Endothelial cell of umbilical vein (primary cell): ENCODE data around the gene PCDH9. TPM values are rescaled to one million over a fixed set of nuclear protein-coding genes. Genes with fewer than 3 reads are reported as not detected.

Source experiments
- BruUV-seq: library from RNA; stranded (reverse); fragments of 400-500 nt; replicated peaks from 2 replicates; lab custom pipeline; 2021; lab: Mats Ljungman, UMichigan
- CTCF ChIA-PET: fragments of 300-600, 350-600 bp; sonication (Branson Sonifier 250); formaldehyde crosslinking; loops from one replicate; lab custom pipeline; 2021; ENCODE audit warnings: antibody characterized with exemption, inconsistent platforms; lab: Charles Lee
- POLR2A ChIA-PET: fragments of 300-600, 350-600 bp; sonication (Branson Sonifier 250); formaldehyde crosslinking; loops from one replicate; lab custom pipeline; 2021; ENCODE audit warnings: antibody characterized with exemption, inconsistent platforms; lab: Charles Lee
- DNase-seq: peaks from one replicate; pipeline ENCODE4 v3.0.0-alpha.2; 2011; ENCODE audit warnings: low read depth, low spot score
- FAIRE-seq: peaks from 2 replicates; lab custom pipeline; 2011; peaks lifted over from hg19 to GRCh38; lab: Jason Lieb, UNC
- H2AFZ ChIP-seq: 2 replicates; pipeline ENCODE4 v1.6.0; 2012; ENCODE audit warnings: low read depth, low read length, control low read depth, inconsistent platforms
- H3K27ac ChIP-seq: 2 replicates; pipeline ENCODE4 v1.5.1; 2011; ENCODE audit warnings: low read depth, mild to moderate bottlenecking, control low read depth, low read length, moderate library complexity; ENCODE audit not compliant: insufficient read depth
- H3K27me3 ChIP-seq, 2 experiments: 2 replicates each; pipeline versions ENCODE4 v1.6.0 to v1.6.1; 2011; ENCODE audit warnings: low read length in 2 of 2, mixed read lengths in 1 of 2; ENCODE audit not compliant: control insufficient read depth in 2 of 2, insufficient read depth in 2 of 2
- H3K36me3 ChIP-seq, 2 experiments: 2 replicates in 1 of 2; 3 replicates in 1 of 2; pipeline ENCODE4 v1.5.1; 2011; ENCODE audit warnings: low read length in 2 of 2, mild to moderate bottlenecking in 1 of 2, moderate library complexity in 1 of 2; ENCODE audit not compliant: control insufficient read depth in 2 of 2, insufficient read depth in 2 of 2; ENCODE audit errors: extremely low read depth in 1 of 2
- H3K4me1 ChIP-seq: 3 replicates; pipeline ENCODE4 v1.5.1; 2011; ENCODE audit warnings: mild to moderate bottlenecking, low read length; ENCODE audit not compliant: control insufficient read depth, insufficient read depth; ENCODE audit errors: extremely low read depth
- H3K4me2 ChIP-seq: 2 replicates; pipeline ENCODE4 v1.6.1; 2011; ENCODE audit warnings: low read length, control low read depth, mixed read lengths; ENCODE audit not compliant: insufficient read depth
- H3K4me3 ChIP-seq, 3 experiments: fragments of 200-600 bp in 1 of 3; sonication (generic), shearing (Covaris generic) in 1 of 3; replicated peaks in 1 of 3; 2 replicates each; pipeline ENCODE4 v1.5.1; 2011 to 2016; ENCODE audit warnings: control low read depth in 3 of 3, low read length in 3 of 3, mild to moderate bottlenecking in 2 of 3, inconsistent platforms in 1 of 3, low read depth in 1 of 3, moderate library complexity in 1 of 3; ENCODE audit not compliant: insufficient read depth in 1 of 3
- H3K79me2 ChIP-seq: 2 replicates; pipeline ENCODE4 v1.6.0; 2012; ENCODE audit warnings: low read length, inconsistent platforms; ENCODE audit not compliant: control insufficient read depth, insufficient read depth
- H3K9ac ChIP-seq: replicated peaks from 2 replicates; pipeline ENCODE3; 2011; ENCODE audit warnings: low read length, control low read depth; ENCODE audit not compliant: insufficient read depth; ENCODE audit errors: extremely low read depth
- H3K9me1 ChIP-seq: replicated peaks from 3 replicates; pipeline ENCODE4 v1.6.0; 2011; ENCODE audit warnings: mild to moderate bottlenecking, low read length; ENCODE audit not compliant: control insufficient read depth, insufficient read depth; ENCODE audit errors: extremely low read depth
- H3K9me3 ChIP-seq: replicated peaks from 2 replicates; pipeline ENCODE4 v1.5.1; 2012; ENCODE audit warnings: low read length, inconsistent platforms; ENCODE audit not compliant: control insufficient read depth, insufficient read depth
- H4K20me1 ChIP-seq: replicated peaks from 2 replicates; pipeline ENCODE3; 2011; ENCODE audit warnings: mild to moderate bottlenecking, low read length; ENCODE audit not compliant: control insufficient read depth, insufficient read depth; ENCODE audit errors: extremely low read depth
- EZH2 ChIP-seq: IDR thresholded peaks from 2 replicates; pipeline ENCODE4 v1.6.1; 2012; ENCODE audit warnings: borderline replicate concordance, low read depth, mild to moderate bottlenecking, moderate library complexity, low read length, inconsistent platforms; ENCODE audit not compliant: severe bottlenecking
- FOS ChIP-seq: IDR thresholded peaks from 2 replicates; pipeline ENCODE4 v1.6.1; 2011; ENCODE audit warnings: mild to moderate bottlenecking, low read length, moderate library complexity, borderline replicate concordance; ENCODE audit not compliant: insufficient read depth
- GATA2 ChIP-seq: IDR thresholded peaks from 2 replicates; pipeline ENCODE4 v1.7.0; 2011; ENCODE audit warnings: low read depth, mild to moderate bottlenecking, moderate library complexity, mixed read lengths, low read length; ENCODE audit not compliant: insufficient read length, insufficient read depth
- JUN ChIP-seq: IDR thresholded peaks from 2 replicates; pipeline ENCODE4 v1.6.1; 2011; ENCODE audit warnings: borderline replicate concordance, low read depth; ENCODE audit not compliant: insufficient read length, insufficient read depth
- MYC ChIP-seq: IDR thresholded peaks from one replicate; pipeline ENCODE4 v1.6.1; 2011; ENCODE audit warnings: mild to moderate bottlenecking, low read depth, low read length
- POLR2A ChIP-seq: IDR thresholded peaks from 2 replicates; pipeline ENCODE4 v1.6.1; 2012; ENCODE audit warnings: low read depth, mild to moderate bottlenecking, control low read depth, low read length
- POLR2AphosphoS5 ChIP-seq: IDR thresholded peaks from 2 replicates; pipeline ENCODE4 v1.6.1; 2012; ENCODE audit warnings: low read depth, mild to moderate bottlenecking, control low read depth, low read length, moderate library complexity; ENCODE audit not compliant: insufficient read depth
- dilution Hi-C: fragments of 300-500 bp; cut with MboI; formaldehyde crosslinking; loops from one replicate; pipeline ENCODE4 v1.15.0; 2019; ENCODE audit warnings: low sequenced_read_pairs; ENCODE audit not compliant: extremely low pct_ligation_motif_present
- intact Hi-C: fragments of 100-400 bp; cut with micrococcal nuclease; formaldehyde crosslinking; loops from one replicate; pipeline ENCODE4 v1.10.0; 2022
- polyA plus RNA-seq, 4 experiments: library from polyadenylated mRNA; depleted of rRNA in 3 of 4; stranded (reverse) in 3 of 4; unstranded in 1 of 4; fragments of >200 nt; gene quantifications; 2 replicates each; pipeline versions ENCODE4 v1.2.1 to v1.2.3, GENCODE V29; 2011 to 2012; ENCODE audit warnings: missing spikeins in 1 of 4
- total RNA-seq: library from RNA; stranded (reverse); gene quantifications from 2 replicates; pipeline ENCODE4 v1.2.3, GENCODE V29; 2021
- TF ChIP-seq, protein P1 (sequence below): IDR thresholded peaks from 2 replicates; pipeline ENCODE4 v1.6.1; 2011; ENCODE audit not compliant: insufficient read depth, insufficient read length
- TF ChIP-seq, protein P2 (sequence below), 2 donors: IDR thresholded peaks; 1 replicate in 1 of 2; 2 replicates in 1 of 2; pipeline ENCODE4 v1.5.1; 2011; ENCODE audit warnings: low read length in 2 of 2, mild to moderate bottlenecking in 2 of 2, moderate library complexity in 2 of 2, control low read depth in 1 of 2, inconsistent platforms in 1 of 2, low read depth in 1 of 2; ENCODE audit not compliant: insufficient read depth in 1 of 2; ENCODE audit errors: extremely low read depth in 1 of 2

The PCDH9 gene
- total and polyA plus RNA-seq, 2 donors (not counting 3 experiments of a cell fraction or from before 2014, with no cell fraction given): 1.1 to 5.2 TPM

DNA sequence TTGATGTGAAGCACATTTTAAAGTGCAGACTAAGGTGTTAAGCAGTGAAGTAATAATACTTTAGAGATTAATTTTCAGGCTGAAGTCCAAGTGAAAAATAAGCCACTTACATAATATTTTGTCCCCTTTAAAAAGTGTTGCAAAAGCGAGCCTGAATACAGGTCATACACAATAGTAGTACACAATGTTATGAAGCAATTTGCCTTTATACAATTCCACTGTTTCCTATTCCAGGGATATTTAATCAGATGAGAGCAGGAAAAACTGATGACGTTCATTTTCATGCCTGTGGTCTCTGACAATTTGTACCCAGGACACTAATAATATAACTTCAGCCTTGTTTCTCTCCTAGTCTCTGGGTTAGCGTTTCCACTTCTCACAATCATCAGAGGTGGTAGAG is 916.7 kb downstream of the PCDH9 start:
- H3K9ac ChIP-seq: no peak overlapping the region
- dilution Hi-C loops: no loop called here
- ChIA-PET POLR2A (no interaction called here), CTCF (no interaction called here)
- intact Hi-C loops: no loop called here
- H3K79me2 ChIP-seq: no peaks in the 10 kb centered on the region
- no peak overlapping the region for H3K27ac ChIP-seq
- DNase-seq: no peak
- no peaks in the 10 kb centered on the region for H4K20me1 ChIP-seq
- H3K27me3 ChIP-seq: no peaks in the 10 kb centered on the region
- no peak for FAIRE-seq
- H3K9me1 ChIP-seq: no peaks in the 10 kb centered on the region
- no TSS peak for BruUV-seq
- no peak overlapping the region for H3K4me2 ChIP-seq
- no peaks in the 10 kb centered on the region for H3K36me3 ChIP-seq
- TF ChIP-seq, protein P1, sequence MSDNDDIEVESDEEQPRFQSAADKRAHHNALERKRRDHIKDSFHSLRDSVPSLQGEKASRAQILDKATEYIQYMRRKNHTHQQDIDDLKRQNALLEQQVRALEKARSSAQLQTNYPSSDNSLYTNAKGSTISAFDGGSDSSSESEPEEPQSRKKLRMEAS: no peak
- TF ChIP-seq MYC (no peak), FOS (no peak)
- no peak overlapping the region for H2AFZ ChIP-seq
- H3K9me3 ChIP-seq: no peaks in the 10 kb centered on the region
- H3K4me3 ChIP-seq: no peak overlapping the region
- no peaks in the 10 kb centered on the region for H3K4me1 ChIP-seq

DNA sequence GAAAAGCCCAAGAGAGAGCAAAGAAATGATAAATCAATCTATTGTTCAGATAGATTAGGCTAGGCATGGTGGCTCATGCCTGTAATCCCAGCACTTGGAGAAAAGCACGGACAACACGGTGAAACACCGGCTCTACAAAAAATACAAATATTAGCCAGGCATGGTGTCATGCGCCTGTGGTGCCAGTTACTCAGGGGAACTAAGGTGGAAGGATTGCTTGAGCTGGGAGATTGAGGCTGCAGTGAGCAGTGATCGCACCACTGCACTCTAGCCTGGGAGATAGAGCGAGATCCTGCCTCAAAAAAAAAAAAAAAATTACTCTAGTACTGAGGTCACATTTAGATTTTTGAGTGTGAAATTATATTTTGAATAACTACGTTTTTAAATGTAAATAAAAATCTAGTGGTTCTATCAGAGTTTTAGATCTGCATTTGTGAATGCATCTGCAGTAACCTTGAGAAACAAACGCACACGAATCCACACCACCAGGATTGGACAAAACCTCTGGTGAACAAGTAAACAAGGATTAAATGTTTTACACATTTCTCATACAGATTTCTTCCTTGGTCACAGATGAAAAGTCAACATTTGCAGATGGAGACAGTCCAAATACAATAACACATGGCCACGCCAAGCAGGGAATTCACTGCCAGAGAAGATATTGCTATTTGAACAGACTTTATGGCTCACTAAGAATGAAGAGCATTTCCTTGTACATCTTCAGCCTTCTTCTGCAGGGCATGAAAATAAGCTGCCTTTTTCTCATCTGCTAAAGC is 917.6 kb downstream of the PCDH9 start:
- BruUV-seq: no TSS peak
- Histone ChIP-seq H3K4me3 (no peak overlapping the region), H3K36me3 (no peaks in the 10 kb centered on the region), H3K27ac (no peak overlapping the region), H3K27me3 (no peaks in the 10 kb centered on the region), H3K4me2 (no peak overlapping the region), H4K20me1 (no peaks in the 10 kb centered on the region), H2AFZ (peak overlapping the region; percentile 64), H3K9me3 (no peaks in the 10 kb centered on the region), H3K9me1 (no peaks in the 10 kb centered on the region), H3K4me1 (no peaks in the 10 kb centered on the region), H3K79me2 (no peaks in the 10 kb centered on the region), H3K9ac (no peak overlapping the region)
- intact Hi-C loops: no loop called here
- peak; percentile 24 for FAIRE-seq
- POLR2A ChIA-PET: no interaction called here
- TF ChIP-seq, protein P2, sequence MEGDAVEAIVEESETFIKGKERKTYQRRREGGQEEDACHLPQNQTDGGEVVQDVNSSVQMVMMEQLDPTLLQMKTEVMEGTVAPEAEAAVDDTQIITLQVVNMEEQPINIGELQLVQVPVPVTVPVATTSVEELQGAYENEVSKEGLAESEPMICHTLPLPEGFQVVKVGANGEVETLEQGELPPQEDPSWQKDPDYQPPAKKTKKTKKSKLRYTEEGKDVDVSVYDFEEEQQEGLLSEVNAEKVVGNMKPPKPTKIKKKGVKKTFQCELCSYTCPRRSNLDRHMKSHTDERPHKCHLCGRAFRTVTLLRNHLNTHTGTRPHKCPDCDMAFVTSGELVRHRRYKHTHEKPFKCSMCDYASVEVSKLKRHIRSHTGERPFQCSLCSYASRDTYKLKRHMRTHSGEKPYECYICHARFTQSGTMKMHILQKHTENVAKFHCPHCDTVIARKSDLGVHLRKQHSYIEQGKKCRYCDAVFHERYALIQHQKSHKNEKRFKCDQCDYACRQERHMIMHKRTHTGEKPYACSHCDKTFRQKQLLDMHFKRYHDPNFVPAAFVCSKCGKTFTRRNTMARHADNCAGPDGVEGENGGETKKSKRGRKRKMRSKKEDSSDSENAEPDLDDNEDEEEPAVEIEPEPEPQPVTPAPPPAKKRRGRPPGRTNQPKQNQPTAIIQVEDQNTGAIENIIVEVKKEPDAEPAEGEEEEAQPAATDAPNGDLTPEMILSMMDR (IDR thresholded peaks at IDR 0.05; ENCODE audit: extremely low read depth in 1 of 2, insufficient read depth in 1 of 2, low read depth in 1 of 2, low read length in 2 of 2): no peak
- TF ChIP-seq FOS (no peak), POLR2AphosphoS5 (no peak), JUN (no peak), GATA2 (no peak), POLR2A (no peak), EZH2 (no peak)
- TF ChIP-seq, protein P1: no peak
- dilution Hi-C loops: no loop called here
- CTCF ChIA-PET: no interaction called here
- DNase-seq: peak; percentile 43
